CD4-positive, alpha-beta T cell treated with Interleukin-17A for 4 hours (primary cell): ENCODE results near the gene UBR7.

Source experiments
- DNase-seq: peaks from one replicate; pipeline ENCODE4 v3.0.0-alpha.2; 2020; ENCODE audit warnings: mixed read lengths

Gene UBR7

DNA sequence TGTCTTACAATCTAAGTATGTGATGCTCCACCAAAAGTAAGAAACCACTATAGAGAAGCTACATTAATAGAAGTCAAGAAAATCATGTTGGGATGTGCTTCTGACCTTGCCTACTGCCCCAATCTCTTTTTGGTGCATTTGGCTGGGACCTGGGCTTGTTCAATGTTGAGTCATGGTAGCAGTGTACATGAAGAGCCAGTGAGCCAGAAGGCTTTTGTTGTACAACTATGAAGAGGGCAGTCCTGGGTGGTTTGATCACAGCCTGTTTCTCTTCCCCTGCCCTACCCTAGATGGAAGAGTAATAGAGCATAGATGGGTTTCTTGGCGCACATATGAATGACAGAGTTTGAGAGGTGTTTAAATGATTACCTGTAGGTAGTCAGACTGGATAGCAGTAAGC, 56.4 kb downstream of the UBR7 start:
- no peak for DNase-seq

- no peak for DNase-seq
Measured at GRCh38 chr14:93266127-93266526, 59.1 kb downstream of the UBR7 start.

DNA sequence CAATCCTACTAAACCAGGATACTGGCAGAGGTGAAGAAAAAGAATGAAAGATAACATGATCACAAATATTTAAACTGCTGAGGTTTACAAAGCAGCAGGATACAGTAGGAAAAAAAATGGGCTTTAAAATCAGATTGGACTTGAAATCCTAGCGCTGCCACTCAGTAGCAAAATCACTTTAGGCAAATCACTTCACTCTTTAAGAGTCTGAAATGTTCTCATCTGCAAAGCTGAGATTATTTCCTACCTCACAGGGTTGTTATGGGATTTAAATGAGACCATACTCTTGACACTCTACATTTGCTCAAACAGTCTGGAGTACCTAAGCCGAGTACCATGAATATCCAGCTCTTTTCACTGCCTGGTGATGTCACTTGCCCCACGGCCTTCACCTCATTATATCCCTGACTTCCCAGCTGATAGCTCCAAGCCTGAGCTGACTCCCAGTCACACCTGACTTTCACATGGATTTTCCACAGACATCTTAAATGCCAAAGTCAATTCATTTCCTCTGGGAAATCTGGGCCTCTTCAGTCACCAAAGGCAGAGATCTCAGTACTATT, 60.2 kb downstream of the UBR7 start:
- DNase-seq: no peak

DNA sequence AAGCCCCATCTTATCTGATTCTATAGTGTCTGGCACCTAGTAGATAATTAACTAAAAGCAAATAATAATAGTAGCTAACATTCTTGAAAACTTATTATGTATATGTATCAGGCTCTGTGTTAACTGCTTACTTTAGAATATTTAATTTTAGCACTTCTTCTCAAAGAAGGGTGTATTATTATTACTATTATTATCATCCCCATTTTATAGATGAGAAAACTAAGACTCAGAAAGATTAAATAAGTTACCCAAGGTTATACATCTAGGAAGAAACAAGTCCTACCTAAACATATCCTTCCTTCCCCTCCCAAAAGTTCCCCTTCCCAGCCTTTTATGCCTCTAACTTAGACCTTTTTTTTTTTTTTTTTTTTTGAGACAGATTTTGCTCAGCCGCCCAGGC, 61.4 kb downstream of the UBR7 start:
- DNase-seq: no peak

DNA sequence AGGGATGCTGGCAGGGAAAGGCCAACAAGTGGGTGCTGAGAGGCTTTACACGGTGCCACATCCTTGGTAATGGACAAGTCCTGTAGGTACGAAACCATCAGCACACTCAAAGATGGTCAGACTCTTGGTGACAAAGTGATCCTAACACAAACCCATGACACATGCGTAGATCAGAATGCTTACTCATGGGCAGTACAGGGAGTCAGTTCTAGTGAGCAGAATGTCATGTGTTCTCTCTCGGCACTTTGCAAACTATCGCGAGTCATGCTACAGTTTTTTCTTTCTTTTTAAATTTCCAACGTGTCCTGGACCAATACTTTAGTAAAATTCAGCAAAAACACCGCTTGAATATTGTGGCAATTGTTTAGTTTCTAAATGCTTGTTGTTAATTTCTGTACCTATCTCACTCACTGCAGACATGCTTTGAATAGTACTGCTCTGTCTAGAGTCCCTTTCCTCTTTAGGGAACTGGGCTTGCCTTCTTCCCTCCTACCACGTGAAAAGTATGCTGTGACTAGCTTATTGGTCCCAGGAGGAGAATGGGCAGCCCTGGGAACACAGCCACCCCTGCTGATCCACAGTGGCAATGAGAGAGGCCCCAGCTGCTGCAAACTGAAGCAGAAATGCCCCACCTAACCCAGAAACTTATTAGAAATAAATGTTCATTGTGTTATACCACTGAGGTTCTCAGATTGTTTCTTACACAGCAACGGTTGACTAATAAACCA, 62.4 kb downstream of the UBR7 start:
- no peak for DNase-seq

DNA sequence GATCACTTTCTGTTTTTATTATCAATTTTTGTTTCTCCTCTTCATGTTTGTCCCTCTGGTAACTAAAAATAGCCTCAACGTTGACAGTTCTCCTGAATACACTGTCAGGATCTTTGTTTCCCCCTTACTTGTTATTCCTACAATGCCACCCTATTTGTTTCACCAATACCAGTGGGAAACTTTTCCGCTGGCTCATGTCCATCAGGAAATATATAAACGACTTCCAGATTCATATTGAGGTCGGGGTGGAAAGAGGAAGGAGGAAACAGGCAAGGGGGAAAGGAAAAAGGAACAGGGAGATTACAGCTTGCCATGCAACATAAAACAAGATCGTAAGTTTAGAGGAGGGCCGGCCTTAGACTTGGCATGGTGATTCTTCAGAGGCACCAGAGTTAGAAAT, 64.1 kb downstream of the UBR7 start:
- no peak for DNase-seq

- no peak for DNase-seq
Measured at GRCh38 chr14:93274055-93274806, 67.2 kb downstream of the UBR7 start.

DNA sequence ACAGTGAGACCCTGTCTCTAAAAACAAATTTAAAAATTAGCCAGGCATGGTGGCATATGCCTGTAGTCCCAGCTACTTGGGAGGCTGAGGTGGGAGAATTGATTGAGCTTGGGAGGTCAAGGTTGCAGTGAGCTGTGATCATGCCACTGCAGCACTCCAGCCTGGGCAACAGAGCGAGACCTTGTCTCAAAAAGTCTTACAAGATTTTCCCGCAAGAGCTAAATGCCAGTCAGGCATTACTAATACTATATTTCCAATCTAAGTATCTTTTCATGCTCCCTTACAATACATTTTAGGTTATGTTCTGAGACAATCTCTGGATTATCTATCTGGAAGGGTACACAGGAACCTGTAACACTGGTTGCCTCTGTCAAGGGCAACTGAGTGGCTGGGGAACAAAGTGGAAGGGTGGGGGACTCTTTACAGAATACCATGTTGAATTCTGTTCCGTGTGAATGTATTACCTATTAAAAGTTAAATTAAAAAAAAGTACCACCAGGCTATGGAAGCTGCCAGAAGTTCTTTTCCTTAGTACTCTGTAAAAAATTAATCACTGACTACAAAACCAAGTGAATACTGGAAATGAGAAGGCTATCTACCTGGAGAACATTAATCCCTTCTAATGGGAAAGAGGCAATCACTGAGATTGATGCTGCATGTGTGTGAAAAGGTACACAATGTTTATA, 69.1 kb downstream of the UBR7 start:
- no peak for DNase-seq
